IPS DF 4.7 (cell line): Measurements from ENCODE around the gene RPS16.

Experiments used
- DNase-seq: peaks from one replicate; pipeline ENCODE4 v3.0.0-alpha.2; 2013; ENCODE audit warnings: low spot score; ENCODE audit errors: extremely low read depth

RPS16 gene

GRCh38 chr19:39388657-39389056, 47.1 kb downstream of the RPS16 start:
- DNase-seq = no peak

DNA sequence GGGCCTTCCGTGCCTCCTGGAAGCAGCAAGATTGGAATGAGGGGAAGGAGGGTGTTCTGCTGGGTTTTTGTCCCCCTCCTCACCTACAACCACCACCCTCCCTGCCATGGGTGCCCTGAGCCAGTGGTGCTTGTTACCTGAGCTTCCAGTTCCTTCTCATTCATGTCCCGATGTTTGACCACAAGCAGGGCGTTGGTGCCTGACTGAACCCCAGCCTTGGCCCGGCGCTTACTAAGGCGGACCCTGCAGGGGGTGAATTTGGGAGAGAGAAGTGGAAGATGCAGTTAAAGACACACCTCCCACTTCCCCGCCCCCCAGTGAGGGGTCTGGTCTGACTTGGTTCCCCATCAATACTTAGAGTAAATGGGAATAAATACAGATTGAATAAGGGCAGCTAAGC, 49.2 kb downstream of the RPS16 start:
- DNase-seq = no peak

- no peak for DNase-seq
Measured at GRCh38 chr19:39385629-39386411, 49.9 kb downstream of the RPS16 start.

DNA sequence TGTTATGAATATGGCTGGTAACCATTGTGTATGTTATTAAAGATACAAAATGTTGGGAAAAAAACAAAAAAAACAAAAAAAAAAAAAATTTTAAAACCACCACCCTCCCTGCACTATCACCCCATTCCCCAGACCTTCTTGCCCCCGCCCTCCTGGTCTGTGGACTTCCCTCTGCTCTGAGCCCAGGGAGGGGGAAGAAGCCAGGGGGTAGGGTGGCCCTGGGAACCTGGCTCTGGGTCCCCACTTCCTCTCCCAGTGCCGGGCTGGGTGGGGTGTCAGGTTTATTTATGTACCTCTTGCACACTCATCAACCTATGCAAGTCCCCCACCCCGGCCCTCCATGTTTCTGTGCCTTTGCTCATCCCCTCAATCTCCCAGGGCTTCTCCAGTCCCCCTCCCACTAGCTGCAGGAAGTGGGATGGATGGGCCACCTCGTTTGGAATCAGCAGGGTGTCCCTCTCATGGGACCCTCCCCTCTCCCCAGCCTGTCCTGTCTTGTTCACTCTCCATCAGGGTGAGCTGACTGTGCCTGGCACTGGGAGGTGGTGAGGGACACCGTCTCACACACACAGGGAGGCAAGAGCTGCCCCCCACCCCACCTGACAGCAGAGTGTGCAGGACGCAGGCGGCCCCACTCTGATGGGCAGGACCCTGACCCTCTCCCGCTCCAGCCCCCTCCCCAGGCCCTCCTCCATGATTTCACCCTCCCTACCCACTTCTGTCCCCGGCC, 50.7 kb downstream of the RPS16 start:
- DNase-seq = no peak
